HG03439 (cell line): ENCODE results near the gene ZNF675.
"Not testable (repeated sequence)": the region's sequence is repeated elsewhere in the genome, so short reads cannot be mapped to it uniquely, and the experiment has no call there.

ENCODE experiments used
- ATAC-seq: cut with Tn5 transposase; IDR thresholded peaks from one replicate; pipeline ENCODE4 v1.9.1; 2021; ENCODE audit warnings: mild to moderate bottlenecking, moderate library complexity; ENCODE audit not compliant: unreplicated experiment

The ZNF675 gene

DNA sequence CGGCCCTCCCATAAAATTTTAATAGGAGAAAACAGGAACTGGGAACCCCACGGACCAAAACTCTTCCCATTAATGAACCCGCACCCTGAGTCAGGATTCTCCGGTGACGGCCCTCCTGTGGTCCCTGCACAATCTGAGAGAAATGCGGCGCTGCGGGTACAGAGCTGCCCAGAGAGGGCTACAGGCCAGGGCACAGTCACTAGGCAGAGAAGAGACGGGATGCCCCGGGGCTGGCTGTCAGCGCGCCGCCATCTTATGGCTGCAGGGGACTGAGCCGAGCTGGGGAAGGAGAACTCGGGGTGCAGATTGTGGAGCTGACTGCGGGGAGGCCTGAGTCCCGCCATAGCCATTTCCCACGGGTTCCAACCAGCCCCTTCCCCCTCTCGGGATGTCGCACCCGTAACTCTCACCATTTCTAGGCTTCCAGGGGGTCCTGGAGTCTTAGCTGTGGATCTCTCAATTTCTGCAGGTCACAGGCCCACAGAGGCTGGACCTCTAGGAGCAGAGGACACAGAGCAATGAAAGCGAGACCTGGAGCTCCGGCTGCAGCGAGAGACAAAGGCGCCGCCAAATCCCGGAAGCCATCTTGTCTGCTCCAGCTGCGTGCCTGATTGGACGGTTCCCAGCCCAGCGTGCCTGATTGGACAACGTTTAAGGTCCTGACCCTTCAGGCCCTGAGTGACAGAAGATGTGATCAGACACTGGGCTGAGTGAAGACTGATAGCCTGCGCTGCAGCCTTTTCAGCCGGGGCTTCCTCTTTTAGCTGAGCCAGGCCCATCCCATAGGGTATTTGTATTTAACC lies at the start of gene ZNF675:
TSS of gene ZNF675 (minus strand) at position 592 of the 803 bp plus-strand sequence. CDS start at position 413, 179 bp downstream.
- peak; percentile 76 for ATAC-seq

GRCh38 chr19:23730729-23731465 lies 43.9 kb upstream of the ZNF675 start:
- ATAC-seq = not testable (repeated sequence)

- ATAC-seq = not testable (repeated sequence)
These were observed 37.1 kb upstream of the ZNF675 start for GRCh38 chr19:23724161-23724560.

- ATAC-seq = no peak
These were observed 31.8 kb upstream of the ZNF675 start for GRCh38 chr19:23718802-23719201.

DNA sequence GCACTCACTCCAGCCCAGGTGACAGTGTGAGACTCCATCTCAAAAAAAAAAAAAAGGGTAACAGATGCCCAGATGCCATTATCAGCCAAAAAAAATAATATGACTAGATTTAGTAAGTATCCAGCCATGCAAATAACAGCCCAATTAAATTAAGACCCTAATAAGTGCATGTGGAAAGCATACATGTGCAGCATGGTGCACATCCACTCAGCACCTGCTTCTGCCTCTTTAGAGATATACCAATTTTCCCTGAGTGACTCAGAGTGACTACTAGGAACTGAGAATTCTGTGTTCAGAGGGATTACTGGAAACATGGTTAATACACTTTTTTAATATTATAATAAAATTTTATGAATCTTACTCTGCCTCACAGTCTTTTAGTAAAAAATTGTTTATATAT lies 29.8 kb upstream of the ZNF675 start:
- no peak for ATAC-seq

- no peak for ATAC-seq
These were observed 22.3 kb upstream of the ZNF675 start for GRCh38 chr19:23709347-23709746.

GRCh38 chr19:23706657-23707056 lies 19.6 kb upstream of the ZNF675 start:
- no peak for ATAC-seq

- no peak for ATAC-seq
These were observed 12.5 kb upstream of the ZNF675 start for GRCh38 chr19:23699521-23699860.

DNA sequence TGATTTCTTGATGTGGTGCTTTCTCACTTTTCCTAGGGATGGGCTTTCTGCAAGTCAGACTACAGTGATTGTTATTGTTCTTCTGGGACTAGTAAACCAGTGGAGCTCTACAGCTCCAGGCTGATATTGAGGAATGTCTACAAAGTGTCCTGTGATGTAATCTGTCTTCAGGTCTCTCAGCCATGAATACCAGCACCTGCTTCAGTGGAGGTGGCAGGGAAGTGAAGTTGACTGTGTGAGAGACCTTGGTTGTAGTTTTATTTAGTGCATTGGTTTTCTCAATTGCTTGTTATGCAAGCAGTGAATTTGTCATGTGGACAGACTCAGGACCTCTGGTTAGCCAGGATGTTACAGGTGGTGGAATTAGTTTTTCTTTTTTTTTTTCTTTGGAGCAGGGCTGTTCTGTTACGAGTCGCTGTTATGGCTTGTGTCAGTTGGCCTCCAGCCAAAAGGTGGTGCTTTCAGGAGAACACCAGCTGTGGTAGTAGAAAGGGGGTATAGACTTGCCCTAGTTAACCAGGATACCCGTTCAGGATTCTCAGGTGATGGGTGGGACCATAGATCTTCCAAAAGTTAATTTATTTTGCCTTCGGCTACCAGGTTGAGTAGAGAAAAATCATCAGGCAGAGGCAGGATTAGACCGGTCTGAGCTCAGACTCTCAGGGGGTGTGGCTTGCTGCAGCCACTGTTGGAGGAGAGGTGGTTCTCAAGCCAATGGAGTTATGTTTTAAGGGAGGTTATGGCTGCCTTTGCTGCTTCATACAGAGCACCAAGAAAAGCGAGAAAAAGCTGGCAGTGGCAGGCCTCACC lies 11.9 kb upstream of the ZNF675 start:
- no peak for ATAC-seq

GRCh38 chr19:23692937-23693336 lies 5.9 kb upstream of the ZNF675 start:
- ATAC-seq = not testable (repeated sequence)

- ATAC-seq = no peak
These were observed 13.9 kb downstream of the ZNF675 start for GRCh38 chr19:23673132-23673531.

DNA sequence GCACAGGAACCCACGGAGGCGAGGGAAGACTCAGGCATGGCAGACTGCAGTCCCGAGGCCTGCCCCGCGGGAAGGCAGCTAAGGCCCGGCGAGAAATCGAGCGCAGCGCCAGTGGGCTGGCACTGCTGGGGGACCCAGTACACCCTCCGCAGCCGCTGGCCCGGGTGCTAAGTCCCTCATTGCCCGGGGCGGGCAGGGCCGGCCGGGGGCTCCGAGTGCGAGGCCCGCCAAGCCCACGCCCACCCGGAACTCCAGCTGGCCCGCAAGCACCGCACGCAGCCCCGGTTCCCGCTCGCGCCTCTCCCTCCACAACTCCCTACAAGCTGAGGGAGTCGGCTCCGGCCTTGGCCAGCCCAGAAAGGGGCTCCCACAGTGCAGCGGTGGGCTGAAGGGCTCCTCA lies 18.4 kb downstream of the ZNF675 start:
- ATAC-seq = not testable (repeated sequence)

- ATAC-seq = no peak
These were observed 21.2 kb downstream of the ZNF675 start for GRCh38 chr19:23665651-23666410.

- not testable (repeated sequence) for ATAC-seq
These were observed 37.2 kb downstream of the ZNF675 start for GRCh38 chr19:23649817-23650216.
